CD8-positive, alpha-beta memory T cell (primary cell): ENCODE data around the gene NDUFS4. TPM values are rescaled to one million over a fixed set of nuclear protein-coding genes. Genes with fewer than 3 reads are reported as not detected.
A peak's percentile ranks its signal among the peaks of the same experiment; 100 is the strongest.
"Not testable (repeated sequence)": the region's sequence is repeated elsewhere in the genome, so short reads cannot be mapped to it uniquely, and the experiment has no call there.

Source experiments
- CTCF ChIA-PET: fragments of 350-600 bp; sonication (Branson Sonifier 250); formaldehyde crosslinking; loops from one replicate; lab custom pipeline; 2021; ENCODE audit warnings: antibody characterized with exemption; lab: Charles Lee
- POLR2A ChIA-PET: fragments of 350-600 bp; sonication (Branson Sonifier 250); formaldehyde crosslinking; loops from one replicate; lab custom pipeline; 2021; ENCODE audit warnings: antibody characterized with exemption; lab: Charles Lee
- DNase-seq, 5 donors: peaks; one replicate each; pipeline versions ENCODE4 v3.0.0 to v3.0.0-alpha.2; 2020 to 2022; ENCODE audit warnings: mixed read lengths in 1 of 5
- H3K27ac ChIP-seq: one replicate; pipeline ENCODE4 v1.7.0; 2013; ENCODE audit warnings: low read depth, mild to moderate bottlenecking, low read length, moderate library complexity
- H3K27me3 ChIP-seq: 2 replicates; pipeline ENCODE4 v1.7.0; 2013; ENCODE audit warnings: low read length, mild to moderate bottlenecking; ENCODE audit not compliant: insufficient read depth, poor library complexity, severe bottlenecking
- H3K36me3 ChIP-seq: 2 replicates; pipeline ENCODE4 v1.7.0; 2013; ENCODE audit warnings: mild to moderate bottlenecking, low read length, moderate library complexity; ENCODE audit not compliant: insufficient read depth
- H3K4me1 ChIP-seq: 2 replicates; pipeline ENCODE4 v1.7.0; 2013; ENCODE audit warnings: mild to moderate bottlenecking, low read length, moderate library complexity; ENCODE audit not compliant: insufficient read depth
- H3K4me3 ChIP-seq: 2 replicates; pipeline ENCODE4 v1.7.0; 2013; ENCODE audit warnings: mild to moderate bottlenecking, low read length
- H3K9me3 ChIP-seq: 2 replicates; pipeline ENCODE4 v1.7.0; 2013; ENCODE audit warnings: mild to moderate bottlenecking, low read length
- H3K27ac Mint-ChIP-seq, 8 donors: one replicate each; pipeline ENCODE4 v1.8.0; 2020 to 2021; ENCODE audit warnings: mixed read lengths in 8 of 8, mild to moderate bottlenecking in 6 of 8, inconsistent platforms in 3 of 8, moderate library complexity in 3 of 8
- H3K27me3 Mint-ChIP-seq, 2 donors: one replicate each; pipeline ENCODE4 v1.8.0; 2020 to 2021; ENCODE audit warnings: mixed read lengths in 2 of 2, mild to moderate bottlenecking in 1 of 2, moderate library complexity in 1 of 2
- H3K36me3 Mint-ChIP-seq, 3 donors: one replicate each; pipeline ENCODE4 v1.8.0; 2020 to 2021; ENCODE audit warnings: mixed read lengths in 3 of 3, inconsistent platforms in 1 of 3, mild to moderate bottlenecking in 1 of 3
- H3K4me1 Mint-ChIP-seq, 3 donors: one replicate each; pipeline ENCODE4 v1.8.0; 2020 to 2021; ENCODE audit warnings: mixed read lengths in 3 of 3, inconsistent platforms in 1 of 3, mild to moderate bottlenecking in 1 of 3
- H3K4me3 Mint-ChIP-seq, 7 donors: one replicate each; pipeline ENCODE4 v1.8.0; 2020 to 2021; ENCODE audit warnings: mixed read lengths in 7 of 7, mild to moderate bottlenecking in 6 of 7, moderate library complexity in 4 of 7, inconsistent platforms in 2 of 7
- H3K9me3 Mint-ChIP-seq, 5 donors: one replicate each; pipeline ENCODE4 v1.8.0; 2020 to 2022; ENCODE audit warnings: mixed read lengths in 5 of 5, mild to moderate bottlenecking in 3 of 5, moderate library complexity in 2 of 5, inconsistent platforms in 1 of 5
- polyA plus RNA-seq: library from polyadenylated mRNA; unstranded; fragments of 300-500 nt; fragmentation: Illumina TruSeq; gene quantifications from one replicate; pipeline ENCODE4 v1.2.3, GENCODE V29; 2021
- total RNA-seq, 2 experiments: library from RNA; stranded (reverse); gene quantifications; one replicate each; pipeline ENCODE4 v1.2.3, GENCODE V29; 2021

Gene NDUFS4
- total and polyA plus RNA-seq, 3 experiments from 2014 or later, result 59.3 to 89.3 (median 61.7) TPM

DNA sequence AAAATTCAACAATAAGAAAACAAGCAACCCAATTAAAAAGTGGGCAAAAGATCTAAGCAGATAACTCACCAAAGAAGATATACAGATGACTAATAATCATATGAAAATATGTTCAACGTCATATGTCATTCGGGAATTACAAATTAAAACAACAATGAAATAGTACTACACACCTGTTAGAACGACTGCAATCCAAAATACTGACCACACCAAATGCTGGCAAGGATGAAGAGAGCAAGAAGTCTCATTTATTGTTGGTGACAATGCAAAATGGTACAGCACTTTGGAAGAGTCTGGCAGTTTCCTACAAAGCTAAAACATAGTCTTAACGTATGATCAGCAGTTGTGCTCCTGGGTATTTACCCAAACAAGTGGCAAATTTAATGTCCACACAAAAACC, 37.5 kb downstream of the NDUFS4 start:
- CTCF ChIA-PET, result no interaction called here
- POLR2A ChIA-PET, result no interaction called here
- no peaks in the 10 kb centered on the region for H3K4me1 ChIP-seq

DNA sequence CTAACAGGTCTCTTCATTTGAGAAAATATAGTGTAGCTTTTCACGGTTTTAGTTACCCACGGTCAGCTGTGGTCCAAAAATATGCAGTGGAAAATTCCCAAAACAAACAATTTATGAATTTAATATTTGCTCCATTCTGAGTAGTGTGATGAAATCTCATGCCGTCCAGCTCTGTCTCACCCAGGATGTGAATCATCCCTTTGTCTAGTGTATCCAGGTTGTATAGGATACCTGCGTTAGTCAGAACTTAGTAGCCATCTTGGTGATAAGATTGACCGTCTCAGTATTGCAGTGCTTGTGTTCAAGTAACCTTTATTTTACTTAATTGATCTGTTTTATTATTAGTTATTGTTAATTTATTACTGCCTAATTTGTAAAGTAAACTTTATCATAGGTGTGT, 41.1 kb downstream of the NDUFS4 start:
- DNase-seq, result no peak
- ChIA-PET POLR2A (no interaction called here), CTCF (no interaction called here)
- H3K27me3 ChIP-seq, result no peaks in the 10 kb centered on the region
- H3K4me1 ChIP-seq, result no peaks in the 10 kb centered on the region
- no peaks in the 10 kb centered on the region for H3K27me3 Mint-ChIP-seq
- peaks cover 7 to 18% (median 18%) of the 10 kb centered on the region in 3 donors for H3K4me1 Mint-ChIP-seq
- H3K4me3 Mint-ChIP-seq, result no peak overlapping the region
- no peak overlapping the region for H3K27ac ChIP-seq
- H3K4me3 ChIP-seq, result no peak overlapping the region
- peaks cover 8% of the 10 kb centered on the region for H3K36me3 ChIP-seq
- H3K27ac Mint-ChIP-seq, result no peak overlapping the region
- H3K9me3 ChIP-seq, result no peaks in the 10 kb centered on the region
- no peaks in the 10 kb centered on the region for H3K9me3 Mint-ChIP-seq
- peaks cover 18 to 40% (median 20%) of the 10 kb centered on the region in 3 donors for H3K36me3 Mint-ChIP-seq

More for the DNA sequence above, 37.5 kb downstream of the NDUFS4 start:
- Histone ChIP-seq H3K9me3 (no peaks in the 10 kb centered on the region), H3K27me3 (no peaks in the 10 kb centered on the region), H3K36me3 (no peaks in the 10 kb centered on the region), H3K27ac (no peak overlapping the region), H3K4me3 (no peak overlapping the region)
- H3K36me3 Mint-ChIP-seq, result peaks cover 9 to 11% (median 10%) of the 10 kb centered on the region in 3 donors
- H3K4me3 Mint-ChIP-seq, result no peak overlapping the region
- DNase-seq, result no peak
- no peak overlapping the region for H3K27ac Mint-ChIP-seq
- H3K27me3 Mint-ChIP-seq, result no peaks in the 10 kb centered on the region
- H3K9me3 Mint-ChIP-seq, result no peaks in the 10 kb centered on the region
- H3K4me1 Mint-ChIP-seq, result peaks cover 29 to 44% (median 40%) of the 10 kb centered on the region in 3 donors

DNA sequence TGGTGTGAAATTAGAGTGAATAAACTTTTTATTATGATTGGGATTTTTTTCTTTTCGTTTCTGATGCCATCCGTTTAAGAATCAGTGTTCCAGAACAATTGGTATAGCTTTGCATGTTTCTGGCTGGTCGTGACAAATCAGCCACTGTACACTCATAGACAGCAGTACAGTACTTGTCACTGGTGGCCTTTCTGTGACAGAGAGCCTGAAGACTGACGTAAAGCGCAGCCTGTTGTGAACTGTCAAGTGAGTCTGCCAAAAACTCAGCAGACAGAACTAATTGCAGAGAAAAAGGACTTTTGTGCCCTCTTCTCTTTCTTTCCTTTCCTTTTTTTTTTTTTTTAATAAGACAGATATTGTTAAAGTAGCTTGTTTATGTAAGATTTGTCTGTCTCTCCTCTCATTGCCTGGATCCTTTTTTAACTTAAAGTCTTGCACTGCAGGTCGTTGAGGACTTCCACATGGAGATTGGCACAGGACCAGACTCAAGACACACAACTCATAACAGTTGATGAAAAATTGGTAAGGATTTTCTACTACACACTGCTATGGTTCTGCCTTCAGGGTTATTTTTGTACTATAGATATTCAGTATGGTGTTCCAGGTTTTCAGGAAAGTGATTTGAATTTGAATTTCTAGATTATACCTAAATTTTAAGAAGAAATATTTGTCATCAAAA, 42.7 kb downstream of the NDUFS4 start:
- Histone ChIP-seq H3K27me3 (no peaks in the 10 kb centered on the region), H3K36me3 (peaks cover 14% of the 10 kb centered on the region), H3K9me3 (no peaks in the 10 kb centered on the region), H3K27ac (no peak overlapping the region), H3K4me3 (no peak overlapping the region), H3K4me1 (no peaks in the 10 kb centered on the region)
- Mint-ChIP-seq H3K36me3 (peaks cover 19 to 40% (median 24%) of the 10 kb centered on the region in 3 donors), H3K27me3 (no peaks in the 10 kb centered on the region), H3K4me1 (peaks cover 3 to 5% (median 4%) of the 10 kb centered on the region in 3 donors), H3K9me3 (no peaks in the 10 kb centered on the region), H3K4me3 (no peak overlapping the region), H3K27ac (peak overlapping the region in 1 of 8 donors; percentile 57)
- CTCF ChIA-PET, result no interaction called here
- no peak for DNase-seq
- POLR2A ChIA-PET, result no interaction called here

DNA sequence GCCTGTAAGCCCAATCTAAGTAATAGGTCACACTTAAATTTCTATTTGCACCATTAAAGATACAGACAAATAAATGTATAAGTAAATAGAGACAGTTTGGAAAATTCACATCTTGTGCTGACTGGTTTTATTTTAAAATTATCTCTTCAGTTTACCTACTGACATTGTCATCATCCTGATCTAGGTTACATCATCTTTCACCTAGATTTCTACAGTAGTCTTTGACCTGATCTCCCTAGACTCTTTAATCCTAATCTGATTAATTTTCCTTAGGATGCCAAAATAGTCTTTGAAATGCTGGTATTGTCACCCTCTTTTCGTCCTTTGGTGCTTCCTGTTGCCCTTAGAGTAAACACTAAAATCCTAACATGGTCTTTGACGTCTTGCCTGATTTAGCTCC, 43.9 kb downstream of the NDUFS4 start:
- H3K27me3 Mint-ChIP-seq, result no peaks in the 10 kb centered on the region
- peaks cover 7 to 14% (median 14%) of the 10 kb centered on the region in 3 donors for H3K4me1 Mint-ChIP-seq
- POLR2A ChIA-PET, result no interaction called here

DNA sequence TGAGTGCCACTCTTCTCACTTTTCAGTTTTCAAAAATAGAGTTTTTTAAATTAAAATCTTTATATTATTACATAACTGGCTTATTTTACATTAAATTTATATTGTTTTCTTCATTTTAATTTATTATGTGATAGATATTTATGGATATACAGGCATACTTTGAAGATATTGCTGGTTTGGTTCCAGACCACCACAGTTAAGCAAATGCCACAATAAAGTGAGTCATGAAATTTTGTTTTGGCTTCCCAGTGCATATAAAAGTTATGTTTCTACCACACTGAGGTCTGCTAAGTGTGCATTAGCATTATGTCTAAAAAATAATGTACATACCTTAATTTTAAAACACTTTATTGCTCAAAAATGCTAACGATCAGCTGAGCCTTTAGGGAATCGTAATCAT, 47.4 kb downstream of the NDUFS4 start:
- POLR2A ChIA-PET, result interaction anchor here (0.6 kb wide), 1 partner anchor 1469 kb away, joined by 3 read pairs; no protein-coding TSS in a partner anchor
- Histone ChIP-seq H3K36me3 (peaks cover 14% of the 10 kb centered on the region), H3K27ac (no peak overlapping the region), H3K4me3 (no peak overlapping the region), H3K4me1 (no peaks in the 10 kb centered on the region), H3K27me3 (no peaks in the 10 kb centered on the region), H3K9me3 (no peaks in the 10 kb centered on the region)
- Mint-ChIP-seq H3K27me3 (no peaks in the 10 kb centered on the region), H3K4me3 (no peak overlapping the region), H3K9me3 (no peaks in the 10 kb centered on the region), H3K4me1 (peaks cover 15 to 30% (median 27%) of the 10 kb centered on the region in 3 donors), H3K36me3 (peaks cover 21 to 63% (median 36%) of the 10 kb centered on the region in 3 donors), H3K27ac (no peak overlapping the region)
- CTCF ChIA-PET, result no interaction called here
- no peak for DNase-seq

More for the DNA sequence above, 43.9 kb downstream of the NDUFS4 start:
- DNase-seq, result no peak
- Histone ChIP-seq H3K36me3 (peaks cover 14% of the 10 kb centered on the region), H3K4me1 (no peaks in the 10 kb centered on the region), H3K9me3 (no peaks in the 10 kb centered on the region), H3K27ac (no peak overlapping the region), H3K27me3 (no peaks in the 10 kb centered on the region), H3K4me3 (no peak overlapping the region)
- CTCF ChIA-PET, result no interaction called here
- H3K9me3 Mint-ChIP-seq, result no peaks in the 10 kb centered on the region
- no peak overlapping the region for H3K27ac Mint-ChIP-seq
- peaks cover 19 to 49% (median 32%) of the 10 kb centered on the region in 3 donors for H3K36me3 Mint-ChIP-seq
- H3K4me3 Mint-ChIP-seq, result no peak overlapping the region

DNA sequence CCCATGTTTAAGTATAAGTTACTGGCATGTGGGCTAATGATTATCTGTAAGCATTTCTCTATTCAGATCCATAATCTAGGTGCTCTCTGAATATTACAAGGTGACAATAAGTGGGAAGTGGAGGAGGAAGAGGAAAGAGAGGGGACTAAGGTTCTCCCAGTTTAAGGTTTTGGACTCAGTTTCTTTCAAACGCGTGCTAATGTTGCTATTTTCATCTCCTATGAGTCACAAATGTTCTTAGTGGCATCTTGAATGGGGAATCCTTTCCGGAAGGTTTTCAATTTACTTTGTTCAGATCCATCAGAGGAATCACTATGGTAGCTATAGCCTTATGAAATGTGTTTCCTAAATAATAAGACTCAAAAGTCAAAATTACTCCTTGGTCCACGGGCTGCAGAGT, 48.5 kb downstream of the NDUFS4 start:
- H3K9me3 ChIP-seq, DNase-seq, H3K27me3 ChIP-seq, CTCF ChIA-PET, H3K27ac ChIP-seq, H3K9me3 Mint-ChIP-seq, H3K4me3 Mint-ChIP-seq, H3K27me3 Mint-ChIP-seq, H3K27ac Mint-ChIP-seq, H3K4me1 ChIP-seq, POLR2A ChIA-PET, H3K4me3 ChIP-seq: not testable (repeated sequence)
- peaks cover 14% of the 10 kb centered on the region for H3K36me3 ChIP-seq
- Mint-ChIP-seq H3K36me3 (peaks cover 21 to 58% (median 36%) of the 10 kb centered on the region in 3 donors), H3K4me1 (peaks cover 20 to 32% (median 32%) of the 10 kb centered on the region in 3 donors)

DNA sequence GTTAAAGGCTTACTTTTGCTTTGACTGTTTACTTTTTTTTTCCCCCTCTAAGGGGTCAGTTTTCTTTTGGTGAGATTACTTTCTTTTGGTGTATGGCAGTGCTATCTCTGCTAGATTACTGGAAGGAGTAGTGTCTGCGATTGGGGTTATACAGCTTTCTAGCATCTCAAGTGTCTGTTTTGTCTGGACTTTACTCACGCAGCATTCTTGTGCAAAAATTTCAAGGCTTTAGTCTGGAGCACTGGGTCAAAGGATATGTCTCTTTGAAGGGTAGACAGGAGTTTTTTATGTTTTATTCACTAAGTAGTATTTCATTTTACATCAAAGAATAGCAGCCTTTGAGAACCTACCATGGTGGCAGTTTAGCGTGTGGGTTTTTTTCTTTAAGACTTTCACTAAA, 52.6 kb downstream of the NDUFS4 start:
- no peaks in the 10 kb centered on the region for H3K27me3 ChIP-seq
- H3K27ac ChIP-seq, result no peak overlapping the region
- no peaks in the 10 kb centered on the region for H3K4me1 ChIP-seq
- Mint-ChIP-seq H3K36me3 (peaks cover 6 to 30% (median 24%) of the 10 kb centered on the region in 3 donors), H3K4me3 (no peak overlapping the region), H3K27me3 (no peaks in the 10 kb centered on the region), H3K27ac (peak overlapping the region in 1 of 8 donors; percentile 58), H3K4me1 (peaks cover 24 to 36% (median 36%) of the 10 kb centered on the region in 3 donors), H3K9me3 (no peaks in the 10 kb centered on the region)
- CTCF ChIA-PET, result no interaction called here
- no peak for DNase-seq
- H3K4me3 ChIP-seq, result no peak overlapping the region
- POLR2A ChIA-PET, result no interaction called here
- no peaks in the 10 kb centered on the region for H3K36me3 ChIP-seq
- no peaks in the 10 kb centered on the region for H3K9me3 ChIP-seq

DNA sequence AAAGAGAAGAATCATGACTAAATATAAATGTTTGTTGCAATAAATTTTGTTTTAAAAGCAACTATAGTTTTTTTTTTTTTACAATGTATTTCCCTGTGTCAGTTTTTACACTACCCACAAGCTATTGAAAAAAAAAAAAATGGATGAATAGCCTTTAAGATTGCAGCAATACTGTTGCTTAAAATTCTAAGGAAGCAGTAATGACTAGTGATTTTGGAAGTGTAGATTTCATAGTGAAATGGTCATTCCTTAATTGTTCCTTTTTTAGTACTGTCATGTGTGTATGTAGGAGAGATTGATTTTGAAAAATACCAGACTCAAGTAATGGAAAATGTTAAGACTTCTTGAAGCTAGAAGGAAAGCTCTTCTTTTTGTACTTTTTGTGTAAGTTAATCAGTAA, 53.1 kb downstream of the NDUFS4 start:
- no peaks in the 10 kb centered on the region for H3K27me3 Mint-ChIP-seq
- peaks cover 6 to 26% (median 21%) of the 10 kb centered on the region in 3 donors for H3K36me3 Mint-ChIP-seq
- H3K36me3 ChIP-seq, result no peaks in the 10 kb centered on the region
- no peaks in the 10 kb centered on the region for H3K9me3 ChIP-seq
- H3K4me1 ChIP-seq, result no peaks in the 10 kb centered on the region
- H3K27me3 ChIP-seq, result no peaks in the 10 kb centered on the region
- no peak for DNase-seq
- CTCF ChIA-PET, result no interaction called here
- H3K4me3 ChIP-seq, result no peak overlapping the region
- H3K27ac Mint-ChIP-seq, result no peak overlapping the region
- POLR2A ChIA-PET, result no interaction called here
- no peaks in the 10 kb centered on the region for H3K9me3 Mint-ChIP-seq
- no peak overlapping the region for H3K27ac ChIP-seq
- peaks cover 24 to 33% (median 33%) of the 10 kb centered on the region in 3 donors for H3K4me1 Mint-ChIP-seq
- no peak overlapping the region for H3K4me3 Mint-ChIP-seq
